Measurements from ENCODE around the gene SMPDL3A.
A peak's percentile ranks its signal among the peaks of the same experiment; 100 is the strongest.
"Not testable (repeated sequence)": the region's sequence is repeated elsewhere in the genome, so short reads cannot be mapped to it uniquely, and the experiment has no call there.

The SMPDL3A gene, protein sequence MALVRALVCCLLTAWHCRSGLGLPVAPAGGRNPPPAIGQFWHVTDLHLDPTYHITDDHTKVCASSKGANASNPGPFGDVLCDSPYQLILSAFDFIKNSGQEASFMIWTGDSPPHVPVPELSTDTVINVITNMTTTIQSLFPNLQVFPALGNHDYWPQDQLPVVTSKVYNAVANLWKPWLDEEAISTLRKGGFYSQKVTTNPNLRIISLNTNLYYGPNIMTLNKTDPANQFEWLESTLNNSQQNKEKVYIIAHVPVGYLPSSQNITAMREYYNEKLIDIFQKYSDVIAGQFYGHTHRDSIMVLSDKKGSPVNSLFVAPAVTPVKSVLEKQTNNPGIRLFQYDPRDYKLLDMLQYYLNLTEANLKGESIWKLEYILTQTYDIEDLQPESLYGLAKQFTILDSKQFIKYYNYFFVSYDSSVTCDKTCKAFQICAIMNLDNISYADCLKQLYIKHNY

DNA sequence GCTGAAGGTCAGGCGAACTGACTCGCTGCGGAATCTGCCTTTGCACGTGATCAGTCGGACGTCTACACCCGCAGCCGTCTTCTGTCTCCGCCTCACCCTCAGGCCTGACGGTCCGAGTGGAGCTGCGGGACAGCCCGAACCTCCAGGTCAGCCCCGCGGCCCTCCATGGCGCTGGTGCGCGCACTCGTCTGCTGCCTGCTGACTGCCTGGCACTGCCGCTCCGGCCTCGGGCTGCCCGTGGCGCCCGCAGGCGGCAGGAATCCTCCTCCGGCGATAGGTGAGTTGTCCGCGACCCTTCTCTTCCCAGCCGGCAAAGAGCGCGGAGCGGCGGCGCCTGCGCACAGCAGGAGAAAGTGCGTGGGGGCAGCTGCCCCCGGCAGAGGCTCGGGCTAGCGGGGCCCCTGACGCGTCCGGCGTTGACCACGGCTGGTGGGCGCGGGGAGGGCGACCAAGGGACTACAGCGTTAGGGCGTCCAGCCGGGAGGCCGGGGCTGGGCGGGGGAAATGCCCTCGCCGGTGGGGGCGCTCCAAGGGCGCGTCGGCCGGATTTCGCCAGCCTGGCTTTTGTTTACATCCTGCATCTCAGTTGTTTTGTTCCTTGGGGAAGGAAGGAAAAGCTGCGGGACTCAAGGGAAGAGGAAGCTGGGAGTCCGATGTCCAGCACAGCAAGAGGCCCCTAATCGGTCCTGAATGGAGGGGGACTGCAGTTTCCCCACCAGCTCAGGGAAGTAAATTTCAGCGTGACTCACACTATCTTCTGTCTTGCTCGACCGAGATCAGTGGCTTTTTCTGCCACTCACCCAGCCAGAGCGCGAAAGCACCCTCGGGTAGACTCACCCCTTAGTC is at the start of gene SMPDL3A:
Gene SMPDL3A, plus strand, starts transcription at position 77 of the 846 bp plus-strand sequence. Its CDS starts 89 bp downstream, at position 166.
- peak; percentile 18 for TF ChIP-seq CTCF (IDR thresholded peaks at IDR 0.05; ENCODE audit: insufficient read depth, low read depth, low read length, missing control alignments)
- peak; percentile 28 for DNase-seq (ENCODE audit: low read depth)
- peak within 1 kb of the TSS; percentile 53 for H3K4me3 ChIP-seq (ENCODE audit: low read depth, low read length)

DNA sequence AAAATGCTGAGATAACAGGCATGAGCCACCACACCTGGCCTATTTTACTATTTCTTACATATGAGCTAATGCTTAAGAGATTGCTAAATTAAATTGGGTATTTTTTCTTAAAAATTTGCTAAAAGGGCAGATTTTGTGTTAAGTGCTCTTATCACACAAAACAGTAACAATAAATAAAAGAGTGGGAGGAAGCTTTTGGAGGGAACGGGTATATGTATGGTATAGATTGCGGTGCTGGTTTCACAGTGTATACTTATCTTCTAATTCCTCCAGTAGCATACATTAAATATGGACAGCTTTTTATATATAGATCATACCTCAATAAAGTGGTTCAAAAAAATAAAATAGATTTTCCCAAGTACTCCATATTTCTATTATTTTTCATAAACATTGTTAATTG is 49.0 kb upstream of the SMPDL3A start:
- TF ChIP-seq CTCF (IDR thresholded peaks at IDR 0.05; ENCODE audit: insufficient read depth, low read depth, low read length, missing control alignments): no peak
- no peak for DNase-seq (ENCODE audit: low read depth)
- H3K4me3 ChIP-seq (ENCODE audit: low read depth, low read length): no peak overlapping the region

DNA sequence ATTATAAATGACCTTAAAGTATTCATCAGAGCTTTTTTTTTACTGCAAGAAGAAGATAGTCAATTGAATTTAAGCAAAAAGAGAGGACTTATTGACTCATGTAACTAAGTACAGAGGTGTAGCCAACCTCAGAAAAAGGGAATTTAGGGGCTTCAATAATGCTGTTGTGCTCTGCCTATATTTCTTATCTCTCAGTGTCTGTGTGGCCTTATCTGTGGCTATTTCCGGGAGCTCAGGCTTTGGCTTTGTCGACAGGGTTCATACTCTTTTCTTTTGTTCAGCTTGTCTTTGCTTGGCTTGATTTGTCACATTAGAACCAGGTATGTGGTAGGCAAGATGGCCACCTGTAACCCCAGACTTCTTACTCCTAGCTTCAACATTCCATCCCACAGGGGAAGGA is 48.1 kb upstream of the SMPDL3A start:
- TF ChIP-seq CTCF (IDR thresholded peaks at IDR 0.05; ENCODE audit: insufficient read depth, low read depth, low read length, missing control alignments): no peak
- DNase-seq (ENCODE audit: low read depth): no peak
- H3K4me3 ChIP-seq (ENCODE audit: low read depth, low read length): no peak overlapping the region

- not testable (repeated sequence) for DNase-seq (ENCODE audit: low read depth)
These were observed 44.8 kb upstream of the SMPDL3A start for GRCh38 chr6:122744247-122744646.

DNA sequence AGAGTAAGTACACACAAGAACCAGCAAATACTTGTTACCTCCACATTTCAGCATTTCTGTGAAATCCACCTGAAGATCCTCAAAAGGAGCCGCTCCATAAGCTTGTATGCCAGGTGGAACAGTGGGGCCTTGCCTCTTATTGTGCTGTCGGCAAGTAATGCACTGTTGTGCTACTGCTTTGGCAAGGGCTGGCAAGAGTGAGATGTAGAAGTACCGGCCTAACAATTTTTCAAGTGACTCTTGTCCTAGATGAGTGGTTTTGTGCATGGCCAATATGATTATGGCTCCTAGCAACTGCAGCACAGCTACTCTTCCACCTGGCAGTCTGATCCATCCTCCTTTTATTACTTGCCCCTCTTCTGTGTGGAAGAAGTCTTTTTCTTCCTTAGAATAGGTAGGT is 44.2 kb upstream of the SMPDL3A start:
- H3K4me3 ChIP-seq (ENCODE audit: low read depth, low read length); DNase-seq (ENCODE audit: low read depth): not testable (repeated sequence)

More at GRCh38 chr6:122744247-122744646, 44.8 kb upstream of the SMPDL3A start:
- not testable (repeated sequence) for H3K4me3 ChIP-seq (ENCODE audit: low read depth, low read length)

GRCh38 chr6:122746688-122747087 is 42.4 kb upstream of the SMPDL3A start:
- TF ChIP-seq CTCF (IDR thresholded peaks at IDR 0.05; ENCODE audit: insufficient read depth, low read depth, low read length, missing control alignments): no peak
- H3K4me3 ChIP-seq (ENCODE audit: low read depth, low read length): no peak overlapping the region
- DNase-seq (ENCODE audit: low read depth): no peak

DNA sequence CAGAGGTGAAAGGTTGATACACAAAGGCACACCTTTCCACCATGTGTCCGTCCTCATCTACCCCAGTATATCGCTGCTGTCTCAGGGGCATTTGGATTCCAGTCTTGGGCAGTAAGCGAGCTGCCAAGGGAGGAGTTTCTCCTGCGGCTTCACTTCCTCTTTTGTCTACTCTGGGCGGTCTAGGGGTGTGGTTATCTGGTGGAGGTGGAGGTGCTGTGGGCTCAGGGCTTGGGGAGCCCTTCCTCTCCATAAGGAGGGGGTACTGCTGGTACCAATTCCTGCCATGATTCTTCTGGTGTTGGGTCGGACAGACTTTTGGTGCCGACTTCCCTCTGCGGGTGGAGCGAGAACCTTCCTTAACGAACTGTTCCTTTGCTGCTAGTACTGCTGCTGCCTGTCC is 41.5 kb upstream of the SMPDL3A start:
- H3K4me3 ChIP-seq (ENCODE audit: low read depth, low read length): no peak overlapping the region
- no peak for TF ChIP-seq CTCF (IDR thresholded peaks at IDR 0.05; ENCODE audit: insufficient read depth, low read depth, low read length, missing control alignments)
- peak; percentile 22 for DNase-seq (ENCODE audit: low read depth)

GRCh38 chr6:122748945-122749344 is 40.1 kb upstream of the SMPDL3A start:
- not testable (repeated sequence) for DNase-seq (ENCODE audit: low read depth); H3K4me3 ChIP-seq (ENCODE audit: low read depth, low read length)
